22Rv1 (cell line): Measurements from ENCODE around the gene UTF1.

Source experiments
- CTCF ChIP-seq: fragments of 450-650 bp; IDR thresholded peaks from 2 replicates; pipeline ENCODE4 v1.5.1; 2017; ENCODE audit warnings: mild to moderate bottlenecking
- ZFX ChIP-seq: fragments of 450-650 bp; IDR thresholded peaks from 2 replicates; pipeline ENCODE4 v1.6.1; 2017; ENCODE audit warnings: antibody characterized with exemption, borderline replicate concordance

GRCh38 chr10:133277277-133277992 lies 47.4 kb downstream of the UTF1 start:
- TF ChIP-seq CTCF (no peak), ZFX (no peak)
